GM10266 (cell line): ENCODE data around the gene SOWAHB.

Experiments used
- DNase-seq: peaks from one replicate; pipeline ENCODE4 v3.0.0; 2012; ENCODE audit errors: extremely low spot score
- TF ChIP-seq, protein P1 (sequence below): IDR thresholded peaks from 2 replicates; pipeline ENCODE4 v1.5.1; 2012; ENCODE audit warnings: mild to moderate bottlenecking, low read depth; ENCODE audit not compliant: control insufficient read depth, insufficient read depth; ENCODE audit errors: missing control alignments

SOWAHB gene

DNA sequence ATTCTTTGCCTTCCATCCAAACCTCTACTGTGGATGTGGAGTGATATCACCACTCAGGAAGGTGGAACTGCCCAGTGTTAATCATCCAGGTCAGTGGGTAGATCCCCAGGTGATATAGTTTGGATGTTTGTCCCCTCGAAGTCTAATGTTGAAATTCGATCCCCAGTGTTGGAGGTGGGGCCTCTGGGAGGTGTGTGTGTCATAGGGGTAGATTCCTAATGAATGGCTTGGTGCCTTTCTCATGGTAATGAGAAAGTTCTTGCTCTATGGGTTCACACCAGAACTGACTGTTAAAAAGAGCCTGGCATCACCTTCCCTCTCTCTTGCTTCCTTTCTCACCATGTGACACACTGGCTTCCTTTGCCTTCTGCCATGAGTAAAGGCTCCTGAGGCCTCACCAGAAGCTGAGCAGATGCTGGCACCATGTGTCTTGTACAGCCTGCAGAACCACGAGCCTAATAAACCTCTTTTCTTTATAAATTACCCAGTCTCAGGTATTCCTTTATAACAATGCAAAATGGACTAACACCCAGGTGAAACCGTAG, 6.8 kb upstream of the SOWAHB start:
- DNase-seq = no peak
- TF ChIP-seq, protein P1, sequence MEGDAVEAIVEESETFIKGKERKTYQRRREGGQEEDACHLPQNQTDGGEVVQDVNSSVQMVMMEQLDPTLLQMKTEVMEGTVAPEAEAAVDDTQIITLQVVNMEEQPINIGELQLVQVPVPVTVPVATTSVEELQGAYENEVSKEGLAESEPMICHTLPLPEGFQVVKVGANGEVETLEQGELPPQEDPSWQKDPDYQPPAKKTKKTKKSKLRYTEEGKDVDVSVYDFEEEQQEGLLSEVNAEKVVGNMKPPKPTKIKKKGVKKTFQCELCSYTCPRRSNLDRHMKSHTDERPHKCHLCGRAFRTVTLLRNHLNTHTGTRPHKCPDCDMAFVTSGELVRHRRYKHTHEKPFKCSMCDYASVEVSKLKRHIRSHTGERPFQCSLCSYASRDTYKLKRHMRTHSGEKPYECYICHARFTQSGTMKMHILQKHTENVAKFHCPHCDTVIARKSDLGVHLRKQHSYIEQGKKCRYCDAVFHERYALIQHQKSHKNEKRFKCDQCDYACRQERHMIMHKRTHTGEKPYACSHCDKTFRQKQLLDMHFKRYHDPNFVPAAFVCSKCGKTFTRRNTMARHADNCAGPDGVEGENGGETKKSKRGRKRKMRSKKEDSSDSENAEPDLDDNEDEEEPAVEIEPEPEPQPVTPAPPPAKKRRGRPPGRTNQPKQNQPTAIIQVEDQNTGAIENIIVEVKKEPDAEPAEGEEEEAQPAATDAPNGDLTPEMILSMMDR = no peak

DNA sequence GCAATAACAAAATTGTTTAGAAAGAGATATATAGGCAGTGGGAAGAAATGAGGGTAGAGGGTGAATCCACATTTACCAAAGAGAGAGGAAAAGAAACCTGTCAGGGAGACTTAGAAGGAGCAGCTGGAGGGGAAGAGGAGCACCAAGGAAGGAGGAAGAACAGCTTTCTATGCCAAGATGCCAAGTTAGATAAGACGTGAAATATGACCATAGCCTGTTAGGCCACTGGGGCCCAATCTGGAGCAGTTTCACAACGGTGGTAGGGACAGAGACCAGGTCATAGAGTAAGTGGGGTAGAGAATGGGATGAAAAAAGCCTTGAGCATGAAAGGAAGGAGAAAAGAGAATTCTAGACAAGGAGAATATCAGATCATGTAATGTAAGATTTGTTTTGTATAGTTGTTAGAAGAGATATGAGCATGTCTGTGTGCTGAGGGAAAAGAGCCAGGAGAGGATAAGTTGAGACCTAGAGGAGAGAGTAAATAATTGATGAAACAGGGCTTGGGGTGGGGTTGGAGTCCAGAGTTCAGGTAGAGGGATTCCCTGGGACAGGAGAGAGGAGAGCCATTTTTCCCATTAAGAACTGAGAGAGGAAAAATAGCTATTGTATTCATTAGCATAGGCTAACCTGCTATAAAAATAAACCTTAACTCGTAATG, 4.4 kb upstream of the SOWAHB start:
- TF ChIP-seq, protein P1 = no peak
- DNase-seq = no peak

DNA sequence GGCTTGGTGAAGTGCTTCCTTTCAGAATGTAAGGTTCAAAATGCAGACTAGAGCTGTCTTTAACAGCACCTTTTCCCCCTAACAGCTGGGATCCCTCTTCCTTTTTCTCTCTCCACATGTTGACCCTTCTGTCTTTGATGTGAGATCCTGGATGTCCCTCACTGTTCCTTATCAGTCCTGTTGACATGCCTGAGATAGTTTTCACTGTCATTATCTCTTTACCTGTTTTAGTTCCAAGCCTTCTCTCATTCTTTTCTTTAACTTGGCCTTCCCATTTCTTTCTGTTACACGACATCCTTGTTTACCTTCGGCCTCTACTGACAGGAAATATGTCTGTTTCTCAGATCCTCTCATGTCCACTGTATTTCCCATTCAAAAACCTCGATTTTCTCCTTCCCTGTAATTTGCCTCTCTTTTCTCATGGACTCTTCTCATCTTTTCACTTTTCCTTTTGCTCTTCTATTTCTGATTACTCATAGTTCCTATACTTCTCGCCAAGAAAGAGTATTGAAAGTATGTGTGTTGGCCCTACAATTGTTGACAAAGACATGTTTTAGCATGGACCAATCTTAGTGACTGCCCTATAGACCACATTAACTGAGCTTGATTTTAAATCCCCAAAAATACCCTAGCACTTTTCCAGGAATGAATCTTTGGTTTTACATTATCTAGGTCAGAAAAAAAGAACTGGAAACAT, 1.2 kb upstream of the SOWAHB start:
- no peak for DNase-seq

DNA sequence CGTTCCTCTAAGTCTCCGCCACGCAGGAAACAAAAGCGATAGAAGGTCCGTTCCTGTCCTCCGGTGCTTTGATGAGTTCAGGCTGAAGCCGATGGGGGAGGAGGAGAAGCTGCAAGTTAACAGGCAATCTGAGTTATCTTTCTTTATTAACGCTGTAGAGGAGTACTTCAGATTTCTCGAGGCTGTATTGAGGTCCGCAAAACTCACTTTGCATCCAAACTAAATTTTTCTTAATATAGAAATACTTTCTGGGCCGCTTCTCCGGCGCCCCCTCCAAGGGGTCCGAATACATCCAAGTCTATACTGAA, 395 bp upstream of the SOWAHB start:
- TF ChIP-seq, protein P1 = no peak
- no peak for DNase-seq

More for the DNA sequence above, 1.2 kb upstream of the SOWAHB start:
- TF ChIP-seq, protein P1 = no peak

DNA sequence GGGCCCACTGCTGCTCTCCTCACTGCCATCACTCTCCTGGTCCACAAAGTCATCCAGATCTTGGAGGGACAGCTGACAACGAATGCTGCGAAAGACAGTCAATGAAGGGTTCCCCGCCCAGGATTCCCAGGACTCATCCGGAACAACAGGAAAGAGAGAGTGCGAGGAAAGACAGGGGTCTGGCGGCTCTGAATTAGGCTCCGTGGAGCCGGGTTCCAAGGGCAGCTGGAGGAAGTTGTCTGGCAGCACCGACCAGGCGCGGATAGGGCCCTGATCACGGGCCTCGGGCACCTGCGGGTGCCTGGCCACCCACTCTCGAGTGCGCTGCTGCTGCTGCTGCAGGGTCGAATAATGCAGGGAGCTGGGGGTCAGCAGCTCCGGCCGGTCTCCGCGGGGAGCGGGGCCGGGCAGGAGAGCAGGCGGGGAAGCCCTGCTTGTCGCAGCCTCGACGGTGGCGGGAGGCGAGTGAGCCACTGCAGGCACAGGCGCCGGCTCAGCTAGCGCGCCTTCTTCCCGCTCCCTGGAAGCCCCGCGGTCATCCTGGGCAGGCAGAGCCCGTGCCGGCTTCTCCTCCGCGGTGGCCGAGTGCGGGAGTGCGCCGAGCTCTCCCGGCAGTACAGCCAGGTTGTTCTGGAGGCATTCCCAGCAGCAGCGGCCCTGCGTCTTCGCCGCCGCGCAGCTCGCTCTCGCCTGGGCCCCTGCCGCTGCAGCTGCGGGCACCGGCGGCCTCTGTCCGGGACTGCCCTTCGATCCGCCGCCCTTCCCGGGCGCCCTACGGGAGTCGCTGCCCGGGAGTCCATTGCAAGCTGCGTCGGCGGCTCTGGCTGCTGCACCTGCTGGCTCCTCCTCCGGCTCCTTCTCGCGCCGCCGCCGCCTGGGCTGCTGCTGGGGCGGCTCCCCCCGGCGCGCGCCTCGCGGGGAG, 1.1 kb downstream of the SOWAHB start:
- TF ChIP-seq, protein P1 = no peak
- DNase-seq = peak; percentile 38

DNA sequence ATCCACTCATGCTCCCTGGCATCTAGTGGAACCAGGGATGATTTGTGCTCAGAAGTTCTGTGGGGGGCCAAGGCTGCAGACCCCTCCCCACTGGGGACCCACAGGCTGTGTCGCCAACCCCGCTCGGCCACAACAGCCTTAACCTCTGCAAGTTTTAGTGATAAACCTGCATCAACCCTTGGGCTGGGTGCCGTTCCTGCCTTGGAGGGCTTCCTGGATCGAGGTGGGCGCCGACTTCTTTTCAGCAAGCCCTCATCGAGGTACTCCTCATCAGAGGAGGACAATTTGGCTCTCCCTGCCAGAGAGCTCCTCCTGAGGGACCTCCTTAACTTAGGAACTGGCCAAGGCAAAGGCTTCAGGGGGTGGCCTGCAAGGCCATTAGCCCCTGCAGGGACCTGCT, 1.9 kb downstream of the SOWAHB start:
- TF ChIP-seq, protein P1 = no peak
- no peak for DNase-seq
